SU-DHL-6 (cell line): Measurements from ENCODE around the gene GH2.

Experiments
- H2AFZ ChIP-seq: fragments of 200-600 bp; sonication (generic); 2 replicates; pipeline ENCODE4 v1.6.1; 2014; ENCODE audit warnings: low read depth, mild to moderate bottlenecking, moderate library complexity, mixed read lengths, antibody characterized with exemption, low read length; ENCODE audit not compliant: severe bottlenecking
- H3F3A ChIP-seq: fragments of 200-600 bp; shearing (Covaris generic); 2 replicates; pipeline ENCODE4 v1.6.0; 2016; ENCODE audit warnings: antibody characterized with exemption, mild to moderate bottlenecking; ENCODE audit not compliant: insufficient read depth
- H3K27ac ChIP-seq: fragments of 200-600 bp; sonication (generic); 2 replicates; pipeline ENCODE4 v1.5.1; 2016; ENCODE audit warnings: low read depth, mild to moderate bottlenecking, low read length, moderate library complexity, mixed read lengths
- H3K27me3 ChIP-seq: fragments of 200-600 bp; sonication (generic), shearing (Covaris generic); 2 replicates; pipeline ENCODE4 v1.6.0; 2014; ENCODE audit warnings: mild to moderate bottlenecking, low read length
- H3K36me3 ChIP-seq: fragments of 200-600 bp; sonication (generic); 2 replicates; pipeline ENCODE4 v1.6.1; 2014; ENCODE audit warnings: mild to moderate bottlenecking, low read length, mixed read lengths
- H3K4me2 ChIP-seq: fragments of 300-600, 200-600 bp; shearing (Covaris generic), sonication (generic); 2 replicates; pipeline ENCODE4 v1.6.0; 2014; ENCODE audit warnings: low read length, low read depth, mild to moderate bottlenecking; ENCODE audit not compliant: poor library complexity, severe bottlenecking
- H3K4me3 ChIP-seq: fragments of 200-600 bp; sonication (generic); 2 replicates; pipeline ENCODE4 v1.5.1; 2014; ENCODE audit warnings: antibody characterized with exemption, low read length, mild to moderate bottlenecking, mixed read lengths; ENCODE audit not compliant: insufficient read depth, poor library complexity, severe bottlenecking
- H3K79me2 ChIP-seq: fragments of 200-600 bp; sonication (generic); 2 replicates; pipeline ENCODE4 v1.6.1; 2014; ENCODE audit warnings: mild to moderate bottlenecking, low read length, moderate library complexity; ENCODE audit not compliant: insufficient read depth
- H3K9ac ChIP-seq: fragments of 200-600 bp; sonication (generic); 2 replicates; pipeline ENCODE4 v1.7.0; 2014; ENCODE audit warnings: mild to moderate bottlenecking, low read length
- H3K9me2 ChIP-seq: fragments of 200-600 bp; sonication (generic); replicated peaks from 2 replicates; pipeline ENCODE4 v1.6.1; 2014; ENCODE audit warnings: low read length; ENCODE audit not compliant: insufficient read depth
- H3K9me3 ChIP-seq: fragments of 200-600 bp; sonication (generic); 2 replicates; pipeline ENCODE4 v1.6.1; 2014; ENCODE audit warnings: low read length, mixed read lengths; ENCODE audit not compliant: insufficient read depth
- H4K20me1 ChIP-seq: fragments of 200-600 bp; sonication (generic); 2 replicates; pipeline ENCODE4 v1.6.1; 2014; ENCODE audit warnings: low read depth, mild to moderate bottlenecking, antibody characterized with exemption, low read length, moderate library complexity, mixed read lengths
- EZH2phosphoT487 ChIP-seq: fragments of 200-600 bp; sonication (generic), shearing (Covaris generic); conservative IDR thresholded peaks from 2 replicates; pipeline ENCODE4 v1.6.1; 2018; ENCODE audit warnings: mild to moderate bottlenecking, antibody characterized with exemption, low read length, moderate library complexity, mixed read lengths
- TF ChIP-seq, protein P1 (sequence below): fragments of 200-600 bp; sonication (generic); IDR thresholded peaks from one replicate; pipeline ENCODE4 v1.5.1; 2017; ENCODE audit warnings: antibody characterized with exemption, mild to moderate bottlenecking, low read length, moderate library complexity; ENCODE audit not compliant: insufficient read depth, poor library complexity, severe bottlenecking

The GH2 gene

DNA sequence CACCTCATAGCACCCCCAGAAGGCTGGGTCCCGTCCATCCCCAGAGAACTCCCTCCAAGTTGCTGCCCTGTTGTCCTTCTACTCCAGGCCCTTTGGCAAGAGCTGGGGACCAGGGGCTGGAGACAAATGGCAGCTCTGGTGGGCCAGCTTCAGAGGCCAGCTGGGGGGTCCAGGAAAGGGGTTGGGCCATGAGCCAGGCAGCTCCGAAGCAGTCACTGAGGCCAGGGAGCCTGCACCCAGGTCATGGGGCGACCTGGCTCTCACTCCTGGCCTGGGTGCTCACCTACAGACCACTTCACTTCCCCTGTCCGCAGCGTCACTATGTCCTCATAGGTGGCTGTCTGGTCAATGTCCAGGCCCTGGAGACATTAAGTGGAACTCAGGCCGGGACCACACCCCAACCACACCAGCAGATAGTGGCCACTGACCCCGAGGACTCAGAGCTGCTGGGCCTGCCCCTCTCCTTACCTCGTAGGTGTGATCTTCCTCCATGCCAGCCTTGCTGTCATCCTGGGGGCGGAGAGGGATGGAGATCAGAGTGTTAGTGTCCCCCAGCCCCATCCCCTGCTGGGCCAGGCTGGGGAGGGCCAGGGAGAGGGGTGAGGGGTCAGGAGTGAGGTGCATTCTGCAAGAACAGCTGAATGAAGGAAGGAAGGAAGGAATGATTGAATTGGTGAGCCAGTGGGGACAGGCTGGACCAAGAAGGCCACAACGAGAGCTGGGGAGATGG lies 47.4 kb upstream of the GH2 start:
- H3K4me3 ChIP-seq: peak overlapping the region; percentile 100
- no peak for TF ChIP-seq EZH2phosphoT487
- TF ChIP-seq, protein P1, sequence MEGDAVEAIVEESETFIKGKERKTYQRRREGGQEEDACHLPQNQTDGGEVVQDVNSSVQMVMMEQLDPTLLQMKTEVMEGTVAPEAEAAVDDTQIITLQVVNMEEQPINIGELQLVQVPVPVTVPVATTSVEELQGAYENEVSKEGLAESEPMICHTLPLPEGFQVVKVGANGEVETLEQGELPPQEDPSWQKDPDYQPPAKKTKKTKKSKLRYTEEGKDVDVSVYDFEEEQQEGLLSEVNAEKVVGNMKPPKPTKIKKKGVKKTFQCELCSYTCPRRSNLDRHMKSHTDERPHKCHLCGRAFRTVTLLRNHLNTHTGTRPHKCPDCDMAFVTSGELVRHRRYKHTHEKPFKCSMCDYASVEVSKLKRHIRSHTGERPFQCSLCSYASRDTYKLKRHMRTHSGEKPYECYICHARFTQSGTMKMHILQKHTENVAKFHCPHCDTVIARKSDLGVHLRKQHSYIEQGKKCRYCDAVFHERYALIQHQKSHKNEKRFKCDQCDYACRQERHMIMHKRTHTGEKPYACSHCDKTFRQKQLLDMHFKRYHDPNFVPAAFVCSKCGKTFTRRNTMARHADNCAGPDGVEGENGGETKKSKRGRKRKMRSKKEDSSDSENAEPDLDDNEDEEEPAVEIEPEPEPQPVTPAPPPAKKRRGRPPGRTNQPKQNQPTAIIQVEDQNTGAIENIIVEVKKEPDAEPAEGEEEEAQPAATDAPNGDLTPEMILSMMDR: no peak
- no peaks in the 10 kb centered on the region for H3K9me2 ChIP-seq
- H3K9ac ChIP-seq: peak overlapping the region; percentile 100
- H3K4me2 ChIP-seq: peak overlapping the region; percentile 89
- peaks cover 77% of the 10 kb centered on the region for H3F3A ChIP-seq
- H3K27ac ChIP-seq: peak overlapping the region; percentile 98
- peaks cover 7% of the 10 kb centered on the region; the same call in 1 of the 2 replicates for H3K36me3 ChIP-seq
- H3K79me2 ChIP-seq: peaks cover 32% of the 10 kb centered on the region
- no peaks in the 10 kb centered on the region for H3K9me3 ChIP-seq
- no peaks in the 10 kb centered on the region for H4K20me1 ChIP-seq
- H3K27me3 ChIP-seq: no peaks in the 10 kb centered on the region
- no peak overlapping the region for H2AFZ ChIP-seq

DNA sequence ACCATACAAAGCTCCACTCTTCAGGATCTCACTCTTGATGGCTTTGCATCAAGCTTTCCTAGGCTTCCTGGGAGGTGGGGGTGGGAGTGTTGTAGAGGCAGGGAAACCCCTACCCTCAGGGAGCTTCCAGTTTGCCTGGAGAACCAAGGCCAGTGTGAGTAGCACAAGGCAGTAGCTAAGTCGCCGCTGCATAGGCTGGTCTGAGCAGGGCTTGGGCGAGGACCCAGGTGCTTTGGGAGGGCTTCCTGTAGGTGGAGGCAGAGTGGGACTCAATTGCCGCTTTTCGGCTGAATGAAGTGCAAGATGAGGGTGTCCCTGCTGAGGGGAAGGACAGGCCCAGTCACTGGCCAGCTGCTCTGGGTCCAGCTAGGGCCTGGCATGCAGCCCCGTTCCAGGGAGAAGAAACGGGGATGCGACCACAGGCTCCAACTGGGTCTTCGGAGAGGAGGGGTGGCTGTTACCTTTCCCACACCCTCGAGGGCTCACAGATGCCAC lies 46.5 kb upstream of the GH2 start:
- H3F3A ChIP-seq: peaks cover 77% of the 10 kb centered on the region
- peak overlapping the region; percentile 100 for H3K4me3 ChIP-seq
- no peak for TF ChIP-seq EZH2phosphoT487
- TF ChIP-seq, protein P1: no peak
- H3K9me3 ChIP-seq: no peaks in the 10 kb centered on the region
- H2AFZ ChIP-seq: no peak overlapping the region
- H3K9ac ChIP-seq: peak overlapping the region; percentile 100
- H3K79me2 ChIP-seq: peaks cover 32% of the 10 kb centered on the region
- H3K4me2 ChIP-seq: peak overlapping the region; percentile 89
- H3K9me2 ChIP-seq: no peaks in the 10 kb centered on the region
- peak overlapping the region; percentile 98 for H3K27ac ChIP-seq
- no peaks in the 10 kb centered on the region for H3K27me3 ChIP-seq
- H4K20me1 ChIP-seq: no peaks in the 10 kb centered on the region
- peaks cover 7% of the 10 kb centered on the region; the same call in 1 of the 2 replicates for H3K36me3 ChIP-seq

DNA sequence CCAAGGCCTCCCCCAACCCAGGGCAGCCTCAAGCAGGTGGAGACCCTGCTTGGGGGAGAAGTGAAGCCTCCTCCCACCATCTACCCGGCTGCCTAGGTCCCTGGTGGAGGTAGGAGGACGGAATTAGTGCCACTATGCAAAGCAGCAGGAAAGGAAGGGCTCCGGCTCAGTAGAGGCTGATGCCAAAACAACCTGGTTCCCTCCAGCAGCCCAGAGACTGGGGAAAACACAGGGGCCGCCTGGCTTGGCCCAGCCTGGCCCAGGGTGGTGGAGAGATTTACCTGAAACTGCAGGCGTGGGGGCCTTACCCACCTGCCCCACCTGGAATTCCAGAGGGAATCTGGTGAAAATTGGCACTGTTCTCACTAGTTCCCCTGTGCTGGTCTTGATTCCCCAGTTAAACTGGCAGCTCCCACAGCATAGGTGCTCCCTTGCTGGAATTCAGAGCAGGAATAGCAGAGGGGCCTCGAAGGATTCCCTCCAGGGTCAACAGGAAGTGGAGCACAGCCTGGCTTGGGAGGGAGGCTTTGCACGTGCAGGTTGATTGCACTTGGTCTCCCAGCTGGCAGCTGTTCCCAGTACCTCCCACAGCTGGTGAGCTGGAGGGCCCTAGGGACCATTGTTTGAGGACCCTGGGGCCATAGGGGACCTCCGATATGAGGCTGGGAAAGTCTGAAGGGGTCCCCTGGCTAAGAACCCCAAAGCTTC lies 45.9 kb upstream of the GH2 start:
- Histone ChIP-seq H3K27me3 (no peaks in the 10 kb centered on the region), H3K27ac (peak overlapping the region; percentile 98), H3K9me2 (no peaks in the 10 kb centered on the region), H3K4me3 (peak overlapping the region; percentile 33), H3K36me3 (peaks cover 7% of the 10 kb centered on the region; the same call in 1 of the 2 replicates), H3K9ac (peak overlapping the region; percentile 100), H3K4me2 (peak overlapping the region; percentile 89), H4K20me1 (no peaks in the 10 kb centered on the region), H3K9me3 (no peaks in the 10 kb centered on the region), H3K79me2 (peaks cover 29% of the 10 kb centered on the region), H3F3A (peaks cover 80% of the 10 kb centered on the region), H2AFZ (no peak overlapping the region)
- TF ChIP-seq, protein P1: no peak
